SK-N-SH (cell line): ENCODE data around the gene GRIN2A.

ENCODE experiments used
- RAD21 ChIP-seq: IDR thresholded peaks from 2 replicates; pipeline ENCODE4 v1.6.1; 2012; ENCODE audit warnings: mild to moderate bottlenecking, low read length
- SIN3A ChIP-seq: IDR thresholded peaks from 2 replicates; pipeline ENCODE4 v1.6.1; 2012; ENCODE audit warnings: low read depth, mild to moderate bottlenecking, low read length, moderate library complexity, borderline replicate concordance
- TEAD4 ChIP-seq: IDR thresholded peaks from 2 replicates; pipeline ENCODE4 v1.4.0; 2012; ENCODE audit warnings: mild to moderate bottlenecking, borderline replicate concordance; ENCODE audit not compliant: insufficient read depth
- YY1 ChIP-seq: IDR thresholded peaks from 2 replicates; pipeline ENCODE4 v1.4.0; 2012; ENCODE audit warnings: low read depth, mild to moderate bottlenecking
- TF ChIP-seq, protein P1 (sequence below): fragments of 200-600 bp; sonication (generic); IDR thresholded peaks from 2 replicates; pipeline ENCODE4 v1.6.1; 2017; ENCODE audit warnings: antibody characterized with exemption, mild to moderate bottlenecking, moderate library complexity
- TF ChIP-seq, protein P2 (sequence below): IDR thresholded peaks from 2 replicates; pipeline ENCODE4 v1.6.1; 2012; ENCODE audit warnings: mild to moderate bottlenecking, low read depth, low read length, moderate library complexity
- TF ChIP-seq, protein P3 (sequence below): fragments of 150-350 bp; IDR thresholded peaks from 2 replicates; pipeline ENCODE4 v1.6.1; 2016; ENCODE audit warnings: mild to moderate bottlenecking, low read depth, low read length

DNA sequence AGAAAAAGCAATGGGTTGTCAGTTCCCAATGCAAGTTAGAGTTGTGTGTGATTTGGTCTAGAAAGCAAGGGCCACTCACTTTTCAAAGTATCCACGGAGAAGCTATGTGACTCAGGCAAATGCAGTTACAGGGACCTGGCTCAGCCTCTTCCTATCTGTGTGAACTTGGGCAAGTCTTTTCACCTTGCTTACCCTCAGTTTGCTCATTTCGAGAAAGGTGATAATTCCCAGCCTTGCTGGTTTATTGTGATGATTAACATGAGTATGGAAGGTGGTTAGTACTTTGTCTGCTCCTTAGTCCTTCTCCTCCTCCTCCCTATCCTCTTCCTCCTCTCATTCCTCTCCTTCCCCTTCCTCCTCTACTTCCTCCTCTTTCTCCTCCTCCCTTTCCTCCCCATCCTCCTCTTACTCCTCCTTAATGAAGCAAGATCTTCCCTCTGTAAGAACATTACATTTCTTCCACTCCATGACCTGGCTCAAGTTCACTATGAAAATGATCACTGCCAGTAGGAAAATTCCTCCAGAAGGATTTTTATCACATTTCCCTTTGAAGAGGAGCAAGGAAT, 204.0 kb downstream of the GRIN2A start:
- TF ChIP-seq, protein P1, sequence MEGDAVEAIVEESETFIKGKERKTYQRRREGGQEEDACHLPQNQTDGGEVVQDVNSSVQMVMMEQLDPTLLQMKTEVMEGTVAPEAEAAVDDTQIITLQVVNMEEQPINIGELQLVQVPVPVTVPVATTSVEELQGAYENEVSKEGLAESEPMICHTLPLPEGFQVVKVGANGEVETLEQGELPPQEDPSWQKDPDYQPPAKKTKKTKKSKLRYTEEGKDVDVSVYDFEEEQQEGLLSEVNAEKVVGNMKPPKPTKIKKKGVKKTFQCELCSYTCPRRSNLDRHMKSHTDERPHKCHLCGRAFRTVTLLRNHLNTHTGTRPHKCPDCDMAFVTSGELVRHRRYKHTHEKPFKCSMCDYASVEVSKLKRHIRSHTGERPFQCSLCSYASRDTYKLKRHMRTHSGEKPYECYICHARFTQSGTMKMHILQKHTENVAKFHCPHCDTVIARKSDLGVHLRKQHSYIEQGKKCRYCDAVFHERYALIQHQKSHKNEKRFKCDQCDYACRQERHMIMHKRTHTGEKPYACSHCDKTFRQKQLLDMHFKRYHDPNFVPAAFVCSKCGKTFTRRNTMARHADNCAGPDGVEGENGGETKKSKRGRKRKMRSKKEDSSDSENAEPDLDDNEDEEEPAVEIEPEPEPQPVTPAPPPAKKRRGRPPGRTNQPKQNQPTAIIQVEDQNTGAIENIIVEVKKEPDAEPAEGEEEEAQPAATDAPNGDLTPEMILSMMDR = no peak
- TF ChIP-seq, protein P2, sequence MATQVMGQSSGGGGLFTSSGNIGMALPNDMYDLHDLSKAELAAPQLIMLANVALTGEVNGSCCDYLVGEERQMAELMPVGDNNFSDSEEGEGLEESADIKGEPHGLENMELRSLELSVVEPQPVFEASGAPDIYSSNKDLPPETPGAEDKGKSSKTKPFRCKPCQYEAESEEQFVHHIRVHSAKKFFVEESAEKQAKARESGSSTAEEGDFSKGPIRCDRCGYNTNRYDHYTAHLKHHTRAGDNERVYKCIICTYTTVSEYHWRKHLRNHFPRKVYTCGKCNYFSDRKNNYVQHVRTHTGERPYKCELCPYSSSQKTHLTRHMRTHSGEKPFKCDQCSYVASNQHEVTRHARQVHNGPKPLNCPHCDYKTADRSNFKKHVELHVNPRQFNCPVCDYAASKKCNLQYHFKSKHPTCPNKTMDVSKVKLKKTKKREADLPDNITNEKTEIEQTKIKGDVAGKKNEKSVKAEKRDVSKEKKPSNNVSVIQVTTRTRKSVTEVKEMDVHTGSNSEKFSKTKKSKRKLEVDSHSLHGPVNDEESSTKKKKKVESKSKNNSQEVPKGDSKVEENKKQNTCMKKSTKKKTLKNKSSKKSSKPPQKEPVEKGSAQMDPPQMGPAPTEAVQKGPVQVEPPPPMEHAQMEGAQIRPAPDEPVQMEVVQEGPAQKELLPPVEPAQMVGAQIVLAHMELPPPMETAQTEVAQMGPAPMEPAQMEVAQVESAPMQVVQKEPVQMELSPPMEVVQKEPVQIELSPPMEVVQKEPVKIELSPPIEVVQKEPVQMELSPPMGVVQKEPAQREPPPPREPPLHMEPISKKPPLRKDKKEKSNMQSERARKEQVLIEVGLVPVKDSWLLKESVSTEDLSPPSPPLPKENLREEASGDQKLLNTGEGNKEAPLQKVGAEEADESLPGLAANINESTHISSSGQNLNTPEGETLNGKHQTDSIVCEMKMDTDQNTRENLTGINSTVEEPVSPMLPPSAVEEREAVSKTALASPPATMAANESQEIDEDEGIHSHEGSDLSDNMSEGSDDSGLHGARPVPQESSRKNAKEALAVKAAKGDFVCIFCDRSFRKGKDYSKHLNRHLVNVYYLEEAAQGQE = no peak
- TF ChIP-seq, protein P3, sequence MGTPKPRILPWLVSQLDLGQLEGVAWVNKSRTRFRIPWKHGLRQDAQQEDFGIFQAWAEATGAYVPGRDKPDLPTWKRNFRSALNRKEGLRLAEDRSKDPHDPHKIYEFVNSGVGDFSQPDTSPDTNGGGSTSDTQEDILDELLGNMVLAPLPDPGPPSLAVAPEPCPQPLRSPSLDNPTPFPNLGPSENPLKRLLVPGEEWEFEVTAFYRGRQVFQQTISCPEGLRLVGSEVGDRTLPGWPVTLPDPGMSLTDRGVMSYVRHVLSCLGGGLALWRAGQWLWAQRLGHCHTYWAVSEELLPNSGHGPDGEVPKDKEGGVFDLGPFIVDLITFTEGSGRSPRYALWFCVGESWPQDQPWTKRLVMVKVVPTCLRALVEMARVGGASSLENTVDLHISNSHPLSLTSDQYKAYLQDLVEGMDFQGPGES = no peak
- TF ChIP-seq RAD21 = no peak
- TF ChIP-seq YY1 = no peak
- no peak for TF ChIP-seq TEAD4
- TF ChIP-seq SIN3A = no peak
